VCaP (cell line): Measurements from ENCODE around the gene RALA.
"Not testable (repeated sequence)": the region's sequence is repeated elsewhere in the genome, so short reads cannot be mapped to it uniquely, and the experiment has no call there.

Experiments
- H3K27ac ChIP-seq: fragments of 450-650 bp; 2 replicates; pipeline ENCODE4 v1.5.1; 2017
- CTCF ChIP-seq: fragments of 450-650 bp; conservative IDR thresholded peaks from 2 replicates; pipeline ENCODE4 v1.5.1; 2017; ENCODE audit warnings: mild to moderate bottlenecking, moderate library complexity

The RALA gene

DNA sequence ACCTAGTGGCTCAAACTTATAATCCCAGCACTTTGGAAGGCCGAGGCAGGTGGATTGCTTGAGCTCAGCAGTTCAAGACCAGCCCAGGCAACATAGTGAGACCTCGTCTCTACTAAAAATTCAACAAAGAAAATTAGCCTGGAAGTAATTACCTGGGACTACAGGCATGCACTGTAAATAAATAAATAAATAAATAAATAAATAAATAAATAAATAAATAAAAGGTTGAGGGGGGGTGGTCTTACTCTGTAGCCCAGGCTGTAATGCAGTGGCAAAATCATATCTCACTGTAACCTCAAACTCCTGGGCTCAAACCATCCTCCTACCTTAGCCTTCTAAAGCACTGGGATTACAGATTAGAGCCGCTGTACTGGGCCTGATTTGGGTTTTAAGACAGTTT, 50.5 kb downstream of the RALA start:
- no peak for TF ChIP-seq CTCF
- no peak overlapping the region for H3K27ac ChIP-seq

- no peak for TF ChIP-seq CTCF
- no peak overlapping the region for H3K27ac ChIP-seq
Observed at GRCh38 chr7:39674406-39674805, 51.0 kb downstream of the RALA start.

DNA sequence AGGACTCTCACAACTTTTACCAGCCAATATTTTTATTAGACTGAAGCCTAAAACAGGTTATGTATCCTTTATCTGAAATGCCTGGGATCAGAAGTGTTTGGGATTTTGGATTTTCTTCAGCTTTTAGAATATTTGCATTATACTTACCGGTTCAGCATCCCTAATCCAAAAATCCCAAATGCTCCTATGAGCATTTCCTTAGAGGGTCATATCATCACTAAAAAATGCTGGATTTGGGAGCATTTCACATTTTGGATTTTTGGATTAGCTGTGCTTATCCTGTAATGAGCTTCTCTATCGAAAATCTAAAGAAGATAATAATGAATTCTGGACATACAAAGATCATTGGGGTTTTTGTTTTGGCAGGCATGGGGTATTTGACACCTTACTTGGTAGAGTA, 53.0 kb downstream of the RALA start:
- TF ChIP-seq CTCF: no peak
- no peak overlapping the region for H3K27ac ChIP-seq

- no peak for TF ChIP-seq CTCF
- H3K27ac ChIP-seq: no peak overlapping the region
Observed at GRCh38 chr7:39678930-39679709, 55.7 kb downstream of the RALA start.

DNA sequence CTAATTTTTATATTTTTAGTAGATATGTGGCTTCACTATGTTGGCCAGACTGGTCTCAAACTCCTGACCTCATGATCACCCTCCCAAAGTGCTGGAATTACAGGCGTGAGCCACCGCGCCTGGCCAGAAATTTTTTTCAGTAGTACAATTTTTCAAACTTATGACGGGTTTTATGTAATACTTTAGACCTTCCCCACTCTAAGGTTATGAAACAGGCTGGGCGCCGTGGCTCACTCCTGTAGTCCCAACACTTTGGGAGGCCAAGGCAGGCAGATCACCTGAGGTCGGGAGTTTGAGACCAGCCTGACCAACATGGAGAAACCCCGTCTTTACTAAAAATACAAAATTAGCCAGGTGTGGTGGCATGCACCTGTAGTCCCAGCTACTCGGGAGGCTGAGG, 56.5 kb downstream of the RALA start:
- not testable (repeated sequence) for H3K27ac ChIP-seq

DNA sequence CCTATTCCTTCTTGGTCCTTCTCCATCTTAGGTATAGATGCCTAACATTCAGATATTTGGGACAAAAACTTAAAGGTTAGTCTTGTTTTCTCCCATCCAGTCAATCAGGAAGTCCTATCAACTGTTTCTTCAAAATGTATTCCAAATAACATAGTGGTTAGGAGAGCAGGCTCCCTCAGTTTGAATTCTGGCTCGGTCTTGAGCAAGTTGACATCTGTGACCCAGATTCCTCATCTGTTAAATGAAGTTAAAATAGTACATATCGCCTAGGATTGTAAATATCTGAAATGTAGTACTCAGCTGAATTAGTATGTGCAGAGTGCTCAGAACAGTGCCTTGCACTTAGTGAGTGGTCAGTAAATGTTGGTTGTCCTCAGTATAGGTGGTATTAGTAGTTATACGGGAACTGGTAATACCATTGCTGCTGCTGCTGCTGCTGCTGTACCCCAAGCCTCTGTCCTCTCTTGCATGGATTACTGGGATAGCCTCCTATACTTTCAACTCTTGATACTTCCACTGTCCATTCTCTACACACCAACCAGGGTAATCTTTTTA, 58.6 kb downstream of the RALA start:
- TF ChIP-seq CTCF: no peak
- no peak overlapping the region for H3K27ac ChIP-seq

- H3K27ac ChIP-seq: no peak overlapping the region; the same call in 1 of the 2 replicates
- no peak for TF ChIP-seq CTCF
Observed at GRCh38 chr7:39683216-39683845, 60.0 kb downstream of the RALA start.
